GM18498 (cell line): ENCODE measurements around the gene CYSLTR1.
"Not testable (repeated sequence)": the region's sequence is repeated elsewhere in the genome, so short reads cannot be mapped to it uniquely, and the experiment has no call there.

Source experiments
- ATAC-seq: cut with Tn5 transposase; IDR thresholded peaks from one replicate; pipeline ENCODE4 v1.9.1; 2021; ENCODE audit warnings: mild to moderate bottlenecking, moderate library complexity; ENCODE audit not compliant: unreplicated experiment

CYSLTR1 gene

DNA sequence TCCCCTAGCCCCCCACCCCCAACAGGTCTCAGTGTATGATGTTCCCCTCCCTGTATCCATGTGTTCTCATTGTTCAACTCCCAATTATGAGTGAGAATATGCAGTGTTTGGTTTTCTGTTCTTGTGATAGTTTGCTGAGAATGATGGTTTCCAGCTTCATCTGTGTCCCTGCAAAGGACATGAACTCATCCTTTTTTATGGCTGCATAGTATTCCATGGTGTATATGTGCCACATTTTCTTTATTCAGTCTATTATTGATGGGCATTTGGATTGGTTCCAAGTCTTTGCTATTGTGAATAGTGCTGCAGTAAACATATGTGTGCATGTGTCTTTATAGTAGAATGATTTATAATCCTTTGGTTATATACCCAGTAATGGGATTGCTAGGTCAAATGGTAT is 101.4 kb downstream of the CYSLTR1 start:
- ATAC-seq: not testable (repeated sequence)
